ENCODE measurements around the gene TUBA3E. TPM values are rescaled to one million over a fixed set of nuclear protein-coding genes. Genes with fewer than 3 reads are reported as not detected.
"Not testable (repeated sequence)": the region's sequence is repeated elsewhere in the genome, so short reads cannot be mapped to it uniquely, and the experiment has no call there.

Gene TUBA3E
- polyA plus RNA-seq, 1 donor: 0.18 TPM

GRCh38 chr2:130191319-130191718 lies 6.9 kb downstream of the TUBA3E start:
- DNase-seq: not testable (repeated sequence)

GRCh38 chr2:130190237-130190636 lies 8.0 kb downstream of the TUBA3E start:
- no peak for DNase-seq

GRCh38 chr2:130188958-130189357 lies 9.3 kb downstream of the TUBA3E start:
- not testable (repeated sequence) for DNase-seq

- DNase-seq: not testable (repeated sequence)
Measured at GRCh38 chr2:130187859-130188792, 10.1 kb downstream of the TUBA3E start.

GRCh38 chr2:130187268-130187667 lies 11.0 kb downstream of the TUBA3E start:
- DNase-seq: no peak

GRCh38 chr2:130186391-130186790 lies 11.8 kb downstream of the TUBA3E start:
- no peak for DNase-seq

GRCh38 chr2:130185896-130186295 lies 12.3 kb downstream of the TUBA3E start:
- DNase-seq: no peak

- no peak for DNase-seq
Measured at GRCh38 chr2:130185436-130185835, 12.8 kb downstream of the TUBA3E start.

GRCh38 chr2:130183512-130184373 lies 14.5 kb downstream of the TUBA3E start:
- no peak for DNase-seq

- DNase-seq: not testable (repeated sequence)
Measured at GRCh38 chr2:130182826-130183511, 15.3 kb downstream of the TUBA3E start.

- peak; percentile 85 for DNase-seq
Measured at GRCh38 chr2:130181880-130182682, 16.2 kb downstream of the TUBA3E start, which contains the start of gene MZT2B. Gene MZT2B (plus strand): TSS chr2:130182262. CDS start chr2:130182283, 21 bp downstream.

- DNase-seq: peak; percentile 97
Measured at GRCh38 chr2:130181325-130181879, 16.8 kb downstream of the TUBA3E start, which contains the start of gene SMPD4. Gene SMPD4 (minus strand): TSS chr2:130181602. CDS start chr2:130176592, 5,010 bp downstream.

- DNase-seq: not testable (repeated sequence)
Measured at GRCh38 chr2:130180404-130181324, 17.6 kb downstream of the TUBA3E start.

GRCh38 chr2:130174866-130175265 lies 23.4 kb downstream of the TUBA3E start:
- DNase-seq: not testable (repeated sequence)

- DNase-seq: no peak
Measured at GRCh38 chr2:130169896-130170295, 28.3 kb downstream of the TUBA3E start.

- not testable (repeated sequence) for DNase-seq
Measured at GRCh38 chr2:130169163-130169562, 29.1 kb downstream of the TUBA3E start.

GRCh38 chr2:130166611-130167010 lies 31.6 kb downstream of the TUBA3E start:
- not testable (repeated sequence) for DNase-seq

GRCh38 chr2:130165293-130166016 lies 32.8 kb downstream of the TUBA3E start:
- DNase-seq: no peak

- no peak for DNase-seq
Measured at GRCh38 chr2:130162968-130163367, 35.3 kb downstream of the TUBA3E start.

Measured in left kidney (tissue), 2 donors.